Neuronal stem cell (in vitro differentiated cells): ENCODE results near the gene ADGRV1.

Source experiments
- DNase-seq: peaks from one replicate; pipeline ENCODE4 v3.0.0-alpha.2; 2013; ENCODE audit warnings: low spot score
- H2AFZ ChIP-seq: one replicate; pipeline ENCODE4 v1.6.1; 2013; ENCODE audit warnings: mild to moderate bottlenecking, low read length, inconsistent platforms
- H2AK5ac ChIP-seq: 2 replicates; pipeline ENCODE4 v1.6.1; 2013; ENCODE audit warnings: low read depth, mild to moderate bottlenecking, inconsistent platforms, low read length, moderate library complexity, mixed read lengths
- H2BK120ac ChIP-seq: 2 replicates; pipeline ENCODE4 v1.6.1; 2013; ENCODE audit warnings: low read depth, mild to moderate bottlenecking, inconsistent platforms, low read length, moderate library complexity, mixed read lengths
- H2BK12ac ChIP-seq: one replicate; pipeline ENCODE4 v1.6.1; 2013; ENCODE audit warnings: low read length, inconsistent platforms
- H2BK15ac ChIP-seq: 2 replicates; pipeline ENCODE4 v1.6.1; 2013; ENCODE audit warnings: mild to moderate bottlenecking, low read length, inconsistent platforms, mixed read lengths
- H2BK5ac ChIP-seq: one replicate; pipeline ENCODE4 v1.6.1; 2013; ENCODE audit warnings: inconsistent platforms, mild to moderate bottlenecking, low read length, moderate library complexity
- H3K14ac ChIP-seq: one replicate; pipeline ENCODE4 v1.6.1; 2013; ENCODE audit warnings: low read length, inconsistent platforms
- H3K18ac ChIP-seq: 2 replicates; pipeline ENCODE4 v1.6.1; 2013; ENCODE audit warnings: low read length, inconsistent platforms
- H3K23ac ChIP-seq: 2 replicates; pipeline ENCODE4 v1.6.1; 2013; ENCODE audit warnings: low read depth, mild to moderate bottlenecking, mixed read lengths, low read length, inconsistent platforms; ENCODE audit not compliant: poor library complexity
- H3K27ac ChIP-seq: replicated peaks from 3 replicates; pipeline ENCODE4 v1.5.1; 2013; ENCODE audit warnings: low read length, inconsistent platforms
- H3K27me3 ChIP-seq, 3 experiments: 2 replicates each; pipeline ENCODE4 v1.6.1; 2013; ENCODE audit warnings: low read length in 3 of 3, mild to moderate bottlenecking in 2 of 3, inconsistent platforms in 1 of 3, low read depth in 1 of 3, mixed read lengths in 1 of 3, moderate library complexity in 1 of 3; ENCODE audit not compliant: control insufficient read depth in 3 of 3, insufficient read depth in 3 of 3
- H3K36me3 ChIP-seq, 2 donors: replicated peaks in 1 of 2; 2 replicates each; pipeline ENCODE4 v1.6.1; 2013; ENCODE audit warnings: low read length in 2 of 2; ENCODE audit not compliant: control insufficient read depth in 2 of 2, insufficient read depth in 2 of 2
- H3K4ac ChIP-seq: 2 replicates; pipeline ENCODE4 v1.6.1; 2013; ENCODE audit warnings: inconsistent platforms, mild to moderate bottlenecking, low read length, moderate library complexity
- H3K4me1 ChIP-seq, 2 donors: 1 replicate in 1 of 2; 2 replicates in 1 of 2; pipeline ENCODE4 v1.6.1; 2013; ENCODE audit warnings: low read length in 2 of 2, low read depth in 1 of 2; ENCODE audit not compliant: control insufficient read depth in 2 of 2, insufficient read depth in 1 of 2
- H3K4me2 ChIP-seq: one replicate; pipeline ENCODE4 v1.6.1; 2013; ENCODE audit warnings: mild to moderate bottlenecking, low read length, inconsistent platforms; ENCODE audit not compliant: insufficient read depth, poor library complexity, severe bottlenecking
- H3K4me3 ChIP-seq, 2 donors: 2 replicates each; pipeline ENCODE4 v1.5.1; 2013; ENCODE audit warnings: low read length in 2 of 2, mild to moderate bottlenecking in 2 of 2, inconsistent platforms in 1 of 2, moderate library complexity in 1 of 2
- H3K79me1 ChIP-seq: one replicate; pipeline ENCODE4 v1.6.1; 2013; ENCODE audit warnings: low read depth, mild to moderate bottlenecking, inconsistent platforms, low read length, moderate library complexity
- H3K9ac ChIP-seq: one replicate; pipeline ENCODE4 v1.6.1; 2013; ENCODE audit warnings: mild to moderate bottlenecking, low read depth, low read length, inconsistent platforms; ENCODE audit not compliant: poor library complexity
- H3K9me3 ChIP-seq, 2 donors: replicated peaks in 1 of 2; 2 replicates each; pipeline versions ENCODE3 to v1.6.1; 2013; ENCODE audit warnings: low read length in 2 of 2, mild to moderate bottlenecking in 2 of 2, inconsistent platforms in 1 of 2, low read depth in 1 of 2, mixed read lengths in 1 of 2, moderate library complexity in 1 of 2; ENCODE audit not compliant: control insufficient read depth in 2 of 2, insufficient read depth in 1 of 2
- H4K8ac ChIP-seq: one replicate; pipeline ENCODE4 v1.6.1; 2013; ENCODE audit warnings: low read depth, mild to moderate bottlenecking, inconsistent platforms, low read length, moderate library complexity
- H4K91ac ChIP-seq: one replicate; pipeline ENCODE4 v1.6.1; 2013; ENCODE audit warnings: low read length, low read depth, mild to moderate bottlenecking, inconsistent platforms; ENCODE audit not compliant: poor library complexity
- WGBS, 2 donors: extraction: QIAGEN DNeasy Blood & Tissue Kit; methylation state at CpG; one replicate each; pipeline ENCODE4 v1.1.7; 2013; ENCODE audit warnings: missing lambda C conversion rate in 2 of 2, mixed read lengths in 1 of 2; ENCODE audit not compliant: insufficient read length in 2 of 2, insufficient replicate concordance in 1 of 2; ENCODE audit errors: extremely low coverage in 2 of 2; 5-methylcytosine and 5-hydroxymethylcytosine counted together

ADGRV1 gene

DNA sequence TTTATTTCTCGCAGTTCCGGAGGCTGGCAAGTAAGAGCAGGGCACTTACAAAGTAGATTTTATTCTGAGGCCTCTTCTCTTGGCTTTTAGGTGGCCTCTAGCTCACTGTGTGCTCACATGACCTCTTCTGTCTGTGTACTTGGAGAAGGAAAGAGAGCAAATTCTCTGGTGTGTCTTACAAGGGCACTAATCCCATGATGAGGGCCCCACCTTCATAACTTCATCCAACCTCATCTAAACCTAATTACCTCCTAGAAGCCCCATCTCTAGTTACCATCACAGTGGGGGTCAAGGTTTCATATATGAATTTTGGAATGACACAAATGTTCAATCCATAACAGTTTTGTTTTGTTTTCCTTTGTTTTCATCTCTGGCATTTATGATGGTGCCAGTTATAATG lies 376.1 kb downstream of the ADGRV1 start:
- Histone ChIP-seq H3K27me3 (no peaks in the 10 kb centered on the region), H3K4me3 (no peak overlapping the region), H3K4ac (no peak overlapping the region), H2BK120ac (no peak overlapping the region), H2BK5ac (no peak overlapping the region), H4K8ac (no peak overlapping the region), H2AFZ (no peak overlapping the region), H3K79me1 (no peaks in the 10 kb centered on the region), H3K18ac (no peak overlapping the region), H2BK15ac (no peak overlapping the region), H2AK5ac (no peak overlapping the region), H3K9ac (no peak overlapping the region), H4K91ac (no peak overlapping the region), H3K23ac (no peak overlapping the region), H3K9me3 (peaks cover 4 to 11% of the 10 kb centered on the region in 2 donors), H3K4me1 (peaks cover under 1% of the 10 kb centered on the region in 2 donors), H2BK12ac (no peak overlapping the region), H3K14ac (no peak overlapping the region), H3K4me2 (no peak overlapping the region), H3K27ac (no peak overlapping the region), H3K36me3 (no peaks in the 10 kb centered on the region)
- no peak for DNase-seq
- no CpG with 5 or more reads among the region's 2 CpGs for WGBS, 2 donors

DNA sequence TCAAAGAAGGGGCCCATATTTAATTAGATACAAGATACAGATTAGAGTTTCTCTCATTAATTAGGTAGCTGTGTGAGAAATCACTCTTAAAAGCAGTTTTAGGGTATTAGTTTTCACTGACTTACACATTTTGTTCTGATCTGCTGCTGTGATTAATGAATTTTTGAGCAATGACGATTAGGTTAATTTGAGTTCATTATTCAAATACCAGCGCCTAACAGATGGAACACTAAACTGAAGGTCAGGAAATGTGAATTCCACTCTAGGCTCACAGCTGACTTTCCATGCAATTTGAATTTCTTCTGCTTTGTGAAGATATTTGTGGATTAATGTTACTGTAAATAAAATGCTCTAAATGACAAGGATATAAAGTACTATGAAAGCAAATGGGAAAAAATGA lies 380.6 kb downstream of the ADGRV1 start:
- no peak for DNase-seq
- Histone ChIP-seq H3K18ac (no peak overlapping the region), H3K79me1 (no peaks in the 10 kb centered on the region), H2BK120ac (no peak overlapping the region), H3K9me3 (peaks cover 4 to 16% of the 10 kb centered on the region in 2 donors), H2BK15ac (no peak overlapping the region), H3K36me3 (no peaks in the 10 kb centered on the region), H2BK12ac (no peak overlapping the region), H3K23ac (no peak overlapping the region), H4K91ac (no peak overlapping the region), H3K4me1 (peaks cover 7 to 12% of the 10 kb centered on the region in 2 donors), H3K27ac (no peak overlapping the region), H2AFZ (no peak overlapping the region), H3K27me3 (no peaks in the 10 kb centered on the region), H3K14ac (no peak overlapping the region), H4K8ac (no peak overlapping the region), H3K4me2 (no peak overlapping the region), H3K4me3 (no peak overlapping the region), H2AK5ac (no peak overlapping the region), H3K4ac (no peak overlapping the region), H2BK5ac (no peak overlapping the region), H3K9ac (no peak overlapping the region)
- WGBS, 2 donors, result no CpG with 5 or more reads among the region's 2 CpGs

DNA sequence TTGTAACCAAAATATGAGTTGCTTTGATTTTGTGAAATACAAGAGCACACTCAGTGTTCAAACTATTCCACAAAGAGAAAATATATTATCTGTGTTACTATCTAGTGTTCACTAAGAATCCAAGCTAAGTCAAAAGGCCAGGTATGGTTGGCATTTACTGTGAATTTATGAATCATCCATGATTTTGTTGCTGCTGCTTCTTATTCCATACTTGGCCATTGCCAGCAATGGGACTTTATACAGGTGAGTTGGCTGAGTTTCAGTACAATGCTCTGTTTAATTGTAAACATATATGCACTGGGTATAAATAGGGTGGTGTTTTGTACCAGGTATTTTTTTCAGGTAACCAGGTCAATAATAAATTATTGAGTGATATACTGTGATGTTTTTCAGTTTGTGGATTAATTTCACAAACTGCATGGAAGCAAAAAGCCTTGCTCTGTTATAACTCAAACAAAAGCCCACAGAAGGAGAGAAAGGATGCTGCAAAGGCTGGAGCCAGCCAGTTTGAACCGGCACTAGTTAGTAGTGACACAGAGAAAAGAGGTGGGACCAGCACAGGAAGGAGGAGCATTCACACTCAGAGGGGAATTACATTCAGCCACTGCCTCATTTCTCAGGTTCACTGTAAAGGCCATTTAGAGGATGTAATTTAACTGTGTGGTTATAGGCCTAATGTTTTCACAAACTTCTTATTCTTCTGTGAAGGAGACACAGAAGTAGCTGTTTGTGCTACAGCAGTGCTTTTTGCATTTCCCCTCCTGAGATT lies 381.8 kb downstream of the ADGRV1 start:
- peaks cover 7 to 12% of the 10 kb centered on the region in 2 donors for H3K4me1 ChIP-seq
- no peak overlapping the region for H2BK5ac ChIP-seq
- no peak overlapping the region for H2BK120ac ChIP-seq
- no peak overlapping the region for H2AK5ac ChIP-seq
- H3K36me3 ChIP-seq, result no peaks in the 10 kb centered on the region
- H3K18ac ChIP-seq, result no peak overlapping the region
- H3K14ac ChIP-seq, result no peak overlapping the region
- H3K4me2 ChIP-seq, result no peak overlapping the region
- H3K23ac ChIP-seq, result no peak overlapping the region
- H4K91ac ChIP-seq, result no peak overlapping the region
- H4K8ac ChIP-seq, result no peak overlapping the region
- peak overlapping the region; percentile 69 for H2AFZ ChIP-seq
- no peak overlapping the region for H3K9ac ChIP-seq
- no peak overlapping the region for H2BK15ac ChIP-seq
- H3K27me3 ChIP-seq, result no peaks in the 10 kb centered on the region
- H3K79me1 ChIP-seq, result no peaks in the 10 kb centered on the region
- H3K4ac ChIP-seq, result no peak overlapping the region
- H3K27ac ChIP-seq, result peak overlapping the region; percentile 30
- no peak overlapping the region for H2BK12ac ChIP-seq
- H3K4me3 ChIP-seq, result no peak overlapping the region
- H3K9me3 ChIP-seq, result peaks cover 2 to 8% of the 10 kb centered on the region in 2 donors
- WGBS, 2 donors, result no CpG with 5 or more reads among the region's 1 CpG
- peak; percentile 50 for DNase-seq

DNA sequence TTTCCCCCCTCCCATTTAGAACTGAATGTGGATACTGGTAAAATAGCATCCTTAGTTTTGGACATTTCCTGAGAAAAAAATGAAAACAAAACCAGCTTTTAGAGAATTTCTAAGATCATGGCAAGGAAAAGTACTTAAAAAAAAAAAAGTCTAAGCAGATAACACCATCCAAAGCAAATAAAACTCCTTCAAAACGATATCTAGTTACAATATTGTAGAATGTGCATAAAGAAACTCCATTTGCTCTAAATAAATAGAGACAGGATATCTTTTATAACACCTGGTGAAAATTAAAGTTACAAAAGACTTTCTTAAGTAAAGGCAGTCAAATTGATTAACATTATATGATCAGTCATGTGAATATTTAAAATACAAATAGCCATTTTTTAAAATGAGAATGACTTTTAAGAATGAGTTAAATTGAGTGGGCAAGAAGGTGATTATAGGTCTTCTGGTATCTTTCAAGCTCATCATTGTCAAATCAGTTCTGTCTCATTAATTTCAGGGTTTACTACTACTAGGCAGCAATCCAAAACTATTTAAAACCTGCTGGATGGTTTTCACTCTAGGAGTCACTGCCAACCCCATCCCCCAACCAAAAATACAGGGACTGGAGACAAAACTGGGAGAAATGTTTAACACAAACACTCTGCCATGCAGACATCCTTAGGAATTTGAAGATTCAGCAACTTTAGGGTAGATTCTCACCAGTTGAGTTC lies 382.6 kb downstream of the ADGRV1 start:
- Histone ChIP-seq H2BK12ac (no peak overlapping the region), H3K18ac (no peak overlapping the region), H3K4me2 (no peak overlapping the region), H2AFZ (peak overlapping the region; percentile 69), H3K23ac (no peak overlapping the region), H3K14ac (no peak overlapping the region), H3K27ac (peak overlapping the region; percentile 30), H4K91ac (no peak overlapping the region), H3K4ac (no peak overlapping the region), H3K79me1 (no peaks in the 10 kb centered on the region), H2BK5ac (no peak overlapping the region), H3K36me3 (no peaks in the 10 kb centered on the region), H2BK15ac (no peak overlapping the region), H3K4me3 (no peak overlapping the region), H4K8ac (no peak overlapping the region), H3K9ac (no peak overlapping the region), H3K27me3 (no peaks in the 10 kb centered on the region), H2AK5ac (no peak overlapping the region), H2BK120ac (no peak overlapping the region), H3K4me1 (peaks cover 7 to 12% of the 10 kb centered on the region in 2 donors), H3K9me3 (peaks cover 0 to 4% of the 10 kb centered on the region in 2 donors)
- DNase-seq, result no peak
- WGBS, 2 donors, result no CpG with 5 or more reads among the region's 1 CpG
